Measurements from ENCODE around the gene FAM222B. TPM values are rescaled to one million over a fixed set of nuclear protein-coding genes. Genes with fewer than 3 reads are reported as not detected.

Gene FAM222B
- total and polyA plus RNA-seq, 9 of the 15 experiments (the other 6 are each of a cell fraction or from before 2014, with no cell fraction given), result 4.0 to 34.6 (median 7.5) TPM

- TF ChIP-seq, protein P1, sequence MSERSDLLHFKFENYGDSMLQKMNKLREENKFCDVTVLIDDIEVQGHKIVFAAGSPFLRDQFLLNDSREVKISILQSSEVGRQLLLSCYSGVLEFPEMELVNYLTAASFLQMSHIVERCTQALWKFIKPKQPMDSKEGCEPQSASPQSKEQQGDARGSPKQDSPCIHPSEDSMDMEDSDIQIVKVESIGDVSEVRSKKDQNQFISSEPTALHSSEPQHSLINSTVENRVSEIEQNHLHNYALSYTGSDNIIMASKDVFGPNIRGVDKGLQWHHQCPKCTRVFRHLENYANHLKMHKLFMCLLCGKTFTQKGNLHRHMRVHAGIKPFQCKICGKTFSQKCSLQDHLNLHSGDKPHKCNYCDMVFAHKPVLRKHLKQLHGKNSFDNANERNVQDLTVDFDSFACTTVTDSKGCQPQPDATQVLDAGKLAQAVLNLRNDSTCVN (CRISPR knock-in tag; IDR thresholded peaks at IDR 0.05), result 0 out of 2 replicates have a peak, but pooled peaks have one; percentile 35
- TF ChIP-seq, protein P2, sequence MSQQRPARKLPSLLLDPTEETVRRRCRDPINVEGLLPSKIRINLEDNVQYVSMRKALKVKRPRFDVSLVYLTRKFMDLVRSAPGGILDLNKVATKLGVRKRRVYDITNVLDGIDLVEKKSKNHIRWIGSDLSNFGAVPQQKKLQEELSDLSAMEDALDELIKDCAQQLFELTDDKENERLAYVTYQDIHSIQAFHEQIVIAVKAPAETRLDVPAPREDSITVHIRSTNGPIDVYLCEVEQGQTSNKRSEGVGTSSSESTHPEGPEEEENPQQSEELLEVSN (IDR thresholded peaks at IDR 0.05; ENCODE audit: borderline replicate concordance in 1 of 2, extremely low read depth in 1 of 2, insufficient read depth in 1 of 2, insufficient read length in 1 of 2, low read depth in 1 of 2, low read length in 1 of 2, poor library complexity in 1 of 2, severe bottlenecking in 1 of 2), result no peak
- TF ChIP-seq EZH2 (IDR thresholded peaks at IDR 0.05; ENCODE audit: borderline replicate concordance, low read depth, low read length) (no peak), EP400 (IDR thresholded peaks at IDR 0.05) (no peak), MAFF (IDR thresholded peaks at IDR 0.05; ENCODE audit: low read length) (peak; percentile 100), PRPF4 (IDR thresholded peaks at IDR 0.05; ENCODE audit: insufficient read depth, low read depth, low read length, poor library complexity, severe bottlenecking) (no peak), ZNF316 (IDR thresholded peaks at IDR 0.05) (peak; percentile 100), MAFK (IDR thresholded peaks at IDR 0.05; ENCODE audit: low read length) (peak; percentile 100), AFF4 (CRISPR knock-in tag; IDR thresholded peaks at IDR 0.05) (no peak), ZNF57 (CRISPR knock-in tag; IDR thresholded peaks at IDR 0.05) (no peak), TEAD2 (tag; IDR thresholded peaks at IDR 0.05) (no peak), ZFP36 (IDR thresholded peaks at IDR 0.05; ENCODE audit: low read depth, low read length, partially characterized antibody) (no peak), ARHGAP35 (IDR thresholded peaks at IDR 0.05; ENCODE audit: partially characterized antibody) (peak; percentile 61), MEF2D (tag; conservative IDR thresholded peaks at IDR 0.05; ENCODE audit: low read depth) (no peak), PHTF2 (CRISPR knock-in tag; IDR thresholded peaks at IDR 0.05) (no peak), CEBPB (tag; IDR thresholded peaks at IDR 0.05) (no peak), ZNF707 (CRISPR knock-in tag; conservative IDR thresholded peaks at IDR 0.05) (no peak), TARDBP (IDR thresholded peaks at IDR 0.05) (0 out of 2 replicates have a peak, but pooled peaks have one; percentile 38), FOXA1 (IDR thresholded peaks at IDR 0.05; ENCODE audit: borderline replicate concordance) (no peak), TRIM24 (IDR thresholded peaks at IDR 0.05) (0 out of 4 replicates have a peak, but pooled peaks of 1 of the 2 experiments have one; percentile 15), ZNF408 (CRISPR knock-in tag; IDR thresholded peaks at IDR 0.05; ENCODE audit: low read depth) (no peak), SP2 (IDR thresholded peaks at IDR 0.05; ENCODE audit: extremely low read depth, low read depth, low read length, poor library complexity, severe bottlenecking) (no peak), BCOR (IDR thresholded peaks at IDR 0.05) (peak; percentile 18; the same call in 1 of the 2 replicates)
Observed at GRCh38 chr17:28834420-28834819, 8.2 kb downstream of the FAM222B start (continued).

Measured in K562 (cell line).